GM20431 (cell line): Measurements from ENCODE around the gene FBLN1.
"Not testable (repeated sequence)": the region's sequence is repeated elsewhere in the genome, so short reads cannot be mapped to it uniquely, and the experiment has no call there.

Experiments
- in situ Hi-C: fragments of 300-500 bp; cut with MseI, MboI; formaldehyde crosslinking; loops from one replicate; pipeline ENCODE4 v1.15.0; 2020; ENCODE audit warnings: low sequenced_read_pairs; ENCODE audit not compliant: unreplicated experiment

FBLN1 gene

DNA sequence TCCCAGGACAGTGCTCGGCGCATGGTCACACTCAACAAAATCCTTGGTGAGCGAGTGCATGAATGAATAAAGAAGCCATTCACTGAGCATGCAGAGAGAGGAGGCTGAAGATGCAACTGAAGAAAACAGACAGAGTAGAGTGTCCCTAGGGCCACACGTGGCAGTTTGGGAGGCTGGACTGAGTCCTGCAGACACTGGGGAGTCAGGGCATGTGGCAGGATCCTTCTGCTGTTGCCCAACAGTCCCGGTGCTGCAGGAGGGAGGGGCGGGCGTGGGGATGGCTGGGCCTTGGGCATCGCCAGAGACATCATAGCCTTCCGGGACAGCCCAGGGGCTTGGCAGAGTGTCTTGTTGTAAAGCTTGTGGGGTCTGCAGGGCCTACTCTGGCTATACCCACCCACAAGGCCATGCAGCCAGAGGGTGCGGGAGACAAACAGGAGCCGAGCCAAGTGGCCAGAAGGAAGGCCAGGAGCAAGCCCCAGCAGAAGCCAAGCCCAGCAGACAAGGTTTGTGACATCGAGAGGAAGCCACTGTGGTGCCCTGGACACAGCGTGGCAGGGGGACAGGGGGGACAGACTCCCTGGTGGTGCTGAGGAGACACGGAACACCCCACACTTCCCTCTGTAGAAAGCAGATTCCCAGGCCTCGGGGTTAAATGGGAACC is 26.7 kb upstream of the FBLN1 start:
- in situ Hi-C loops, result no loop called here

GRCh38 chr22:45476814-45477213 is 25.9 kb upstream of the FBLN1 start:
- in situ Hi-C loops, result no loop called here

DNA sequence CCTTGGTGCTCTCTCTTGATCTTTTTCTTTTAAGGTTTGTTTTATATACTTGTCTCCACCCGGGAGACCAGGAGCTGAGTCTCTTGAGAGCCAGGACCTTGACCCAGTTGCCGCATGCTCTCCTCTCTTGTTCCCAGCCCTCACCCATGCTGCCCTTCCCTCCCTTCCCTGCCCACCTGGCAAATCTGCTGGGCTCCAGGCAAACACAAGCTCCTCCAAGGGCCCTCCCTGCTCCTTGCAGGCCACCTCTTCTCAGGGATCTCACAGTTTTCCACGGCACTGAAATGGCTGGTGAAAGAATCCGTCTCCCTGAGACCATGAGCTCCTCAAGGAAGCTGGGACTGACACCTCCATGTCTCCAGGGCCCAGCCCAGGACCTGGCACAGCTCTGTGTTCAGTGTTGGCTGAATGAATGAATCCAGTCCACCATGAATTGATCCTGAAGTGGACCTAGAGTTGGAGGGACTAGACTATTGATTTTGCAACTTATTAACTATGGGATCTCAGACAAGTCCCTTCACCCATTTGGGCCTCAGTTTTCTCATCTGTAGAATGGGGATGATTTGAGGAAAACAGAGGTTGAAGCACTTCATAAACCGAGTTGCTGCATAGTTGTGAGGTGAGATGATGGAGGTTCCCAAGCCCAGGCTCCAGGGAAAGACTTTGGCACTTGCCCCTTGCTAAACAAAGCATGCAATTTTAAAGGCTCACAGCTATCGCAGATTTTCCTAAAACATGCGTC is 25.1 kb upstream of the FBLN1 start:
- in situ Hi-C loops, result no loop called here

DNA sequence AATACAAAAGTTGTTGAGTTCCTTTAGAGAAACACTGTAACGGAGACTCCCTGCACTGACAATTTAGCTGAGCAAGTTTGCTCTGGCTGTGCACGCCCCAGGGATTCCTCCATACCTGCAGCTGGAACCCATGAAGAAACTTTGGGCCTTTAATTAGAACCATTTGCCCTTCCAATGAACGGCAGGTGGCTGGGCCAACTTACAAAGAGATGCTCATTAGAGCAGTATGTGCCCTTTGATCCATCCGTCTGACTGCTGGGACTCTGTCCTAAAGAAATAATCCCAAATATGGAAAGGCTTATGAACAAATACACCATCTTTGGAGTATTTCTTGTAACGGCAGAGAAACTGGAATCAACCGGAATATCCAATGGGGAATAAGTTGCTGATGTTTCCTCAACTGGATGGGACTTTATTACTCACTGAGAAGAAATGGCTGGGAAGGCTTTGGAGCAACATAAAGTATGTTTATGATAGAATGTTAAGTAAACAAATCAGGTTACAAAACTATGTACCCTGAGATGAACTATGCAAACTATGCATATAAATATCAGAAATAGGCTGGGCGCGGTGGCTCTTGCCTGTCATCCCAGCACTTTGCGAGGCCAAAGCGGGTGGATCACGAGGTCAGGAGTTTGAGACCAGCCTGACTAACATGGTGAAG is 24.4 kb upstream of the FBLN1 start:
- in situ Hi-C loops, result no loop called here

- in situ Hi-C loops, result no loop called here
Measured at GRCh38 chr22:45480717-45481116, 22.0 kb upstream of the FBLN1 start.

- in situ Hi-C loops, result no loop called here
Measured at GRCh38 chr22:45481661-45482060, 21.0 kb upstream of the FBLN1 start.

GRCh38 chr22:45482169-45482568 is 20.5 kb upstream of the FBLN1 start:
- in situ Hi-C loops, result no loop called here

- in situ Hi-C loops, result no loop called here
Measured at GRCh38 chr22:45483319-45483718, 19.4 kb upstream of the FBLN1 start.

DNA sequence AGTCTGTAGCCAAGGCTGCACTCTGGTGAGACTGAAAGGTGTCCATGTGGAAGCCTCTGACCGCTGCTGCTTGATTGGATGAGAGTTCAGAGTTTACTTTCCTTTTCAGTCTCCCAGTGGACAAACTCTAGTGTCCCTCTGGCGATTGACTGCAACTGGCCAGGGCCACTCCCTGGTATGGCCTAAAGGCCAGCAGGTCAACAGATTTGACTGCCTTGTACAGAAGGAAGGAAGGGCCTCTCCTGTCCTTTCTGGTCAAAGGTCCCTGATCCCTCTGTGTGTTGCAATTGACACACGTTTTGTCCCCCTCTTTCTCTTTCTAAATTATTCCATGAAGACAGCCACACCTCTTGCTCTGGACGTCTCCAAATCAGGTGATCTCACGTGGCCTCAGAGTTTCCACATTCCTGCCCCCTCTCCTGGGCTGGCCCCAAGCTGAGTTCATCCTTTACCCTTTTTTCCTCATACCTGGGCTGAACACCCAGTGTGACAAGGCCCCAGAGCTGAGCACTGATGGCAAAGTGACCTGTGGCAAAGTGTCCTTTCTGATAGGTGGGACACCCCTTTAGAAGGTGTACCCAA is 18.7 kb upstream of the FBLN1 start:
- in situ Hi-C loops, result no loop called here

DNA sequence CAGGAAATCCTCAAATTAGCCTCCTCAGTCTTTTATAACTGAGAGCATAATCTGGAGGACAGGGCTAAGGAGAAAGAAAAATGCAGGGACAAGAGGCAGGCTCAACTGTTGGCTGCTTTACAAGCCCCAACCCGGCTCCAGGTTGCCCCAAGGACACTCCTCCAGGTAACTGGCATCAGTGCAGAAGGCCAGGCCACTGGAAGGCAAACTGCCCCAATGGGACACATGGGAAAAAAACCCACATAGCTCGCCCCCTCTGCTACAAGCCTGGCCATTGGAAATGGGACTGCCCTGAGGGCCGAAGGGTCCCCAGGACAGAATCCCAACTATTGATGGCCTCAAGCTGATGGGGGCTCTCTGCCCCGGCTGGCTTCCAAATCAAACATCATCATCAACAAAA is 17.9 kb upstream of the FBLN1 start:
- in situ Hi-C loops, result no loop called here

DNA sequence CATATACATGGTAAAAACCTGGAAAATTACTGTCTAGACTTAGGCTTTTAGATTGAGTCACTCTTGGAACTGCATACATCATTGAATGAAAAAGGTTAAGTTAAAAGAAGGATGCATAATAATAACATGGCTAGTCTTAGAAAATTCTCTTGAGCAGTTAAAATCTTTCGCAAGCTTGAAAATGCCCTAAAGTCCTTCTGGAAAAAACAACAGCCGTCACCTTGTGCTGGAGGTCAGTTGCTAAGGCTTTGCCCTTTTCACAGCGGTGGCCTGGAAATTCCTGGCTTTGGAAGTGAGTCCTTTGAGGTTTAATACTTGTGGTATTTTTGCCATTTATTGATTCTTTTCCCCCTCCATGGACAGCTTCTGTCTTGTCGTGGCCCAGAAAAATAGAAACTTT is 17.4 kb upstream of the FBLN1 start:
- in situ Hi-C loops, result no loop called here

DNA sequence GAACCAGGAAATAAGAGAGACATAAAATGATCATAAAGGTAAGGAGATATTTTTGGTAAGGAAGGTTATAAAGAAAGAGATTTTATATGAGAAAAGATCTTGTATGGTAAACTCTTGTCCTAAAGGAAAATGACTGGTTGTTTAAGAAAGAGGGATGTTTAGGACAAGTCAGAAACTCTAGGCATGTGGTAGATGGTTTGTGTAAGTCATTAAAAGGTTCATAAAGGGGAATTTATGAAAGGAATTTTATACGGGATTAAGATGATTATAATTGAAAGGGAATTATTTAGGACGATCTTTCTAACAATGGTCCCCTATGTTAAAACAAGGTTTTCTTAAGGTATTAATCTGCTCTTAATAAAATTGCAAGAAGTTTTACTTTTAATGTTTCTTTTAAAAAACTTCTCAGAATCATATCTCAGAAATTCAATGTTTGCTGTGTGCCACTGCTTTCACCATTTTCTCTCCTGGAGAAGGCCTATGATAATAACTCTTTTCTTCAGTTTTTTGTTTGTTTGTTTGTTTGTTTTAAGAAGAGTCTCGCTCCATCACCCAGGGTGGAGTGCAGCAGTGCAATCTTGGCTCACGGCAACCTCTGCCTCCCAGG is 13.8 kb upstream of the FBLN1 start:
- in situ Hi-C loops, result no loop called here

DNA sequence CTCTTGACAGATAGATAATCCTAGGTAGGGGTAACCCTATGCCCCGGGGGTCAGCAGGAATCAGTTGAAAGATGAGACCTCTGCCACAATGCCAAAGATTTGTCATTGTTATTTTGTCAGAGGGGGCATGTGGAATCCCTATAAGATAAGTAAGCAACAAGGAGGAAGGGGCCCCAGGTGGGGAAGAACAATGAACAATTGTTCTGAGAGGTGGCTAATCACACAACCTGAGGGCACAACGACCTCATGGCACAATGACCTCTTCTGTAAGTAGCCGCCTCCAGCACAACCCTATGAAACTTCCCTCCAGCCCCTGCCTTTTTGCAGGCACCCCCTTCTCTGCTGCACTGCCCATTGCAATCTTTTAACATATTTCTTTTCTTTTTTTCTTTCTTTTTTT is 11.8 kb upstream of the FBLN1 start:
- in situ Hi-C loops, result no loop called here

DNA sequence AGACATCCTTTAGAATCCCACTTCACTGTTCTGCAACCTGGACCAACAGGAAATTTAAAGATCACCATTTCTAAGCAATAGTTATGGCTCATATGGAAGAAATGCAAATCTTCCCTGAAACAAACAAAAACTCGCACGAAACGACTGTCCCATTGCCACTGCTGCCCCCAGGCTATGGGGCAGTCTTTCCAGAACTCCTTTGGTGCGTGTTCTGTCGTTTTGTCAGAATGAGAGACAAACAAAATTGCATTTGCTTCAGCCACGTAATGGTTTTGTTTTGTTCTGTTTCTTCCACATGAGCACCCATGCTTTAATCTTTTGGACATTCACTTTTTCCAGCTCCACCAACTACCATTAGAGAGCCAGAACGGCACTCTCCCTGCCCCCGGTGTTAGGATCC is 10.8 kb upstream of the FBLN1 start:
- in situ Hi-C loops, result no loop called here

GRCh38 chr22:45493286-45493771 is 9.4 kb upstream of the FBLN1 start:
- in situ Hi-C loops, result no loop called here

- in situ Hi-C loops, result not testable (repeated sequence)
Measured at GRCh38 chr22:45494306-45494705, 8.4 kb upstream of the FBLN1 start.

DNA sequence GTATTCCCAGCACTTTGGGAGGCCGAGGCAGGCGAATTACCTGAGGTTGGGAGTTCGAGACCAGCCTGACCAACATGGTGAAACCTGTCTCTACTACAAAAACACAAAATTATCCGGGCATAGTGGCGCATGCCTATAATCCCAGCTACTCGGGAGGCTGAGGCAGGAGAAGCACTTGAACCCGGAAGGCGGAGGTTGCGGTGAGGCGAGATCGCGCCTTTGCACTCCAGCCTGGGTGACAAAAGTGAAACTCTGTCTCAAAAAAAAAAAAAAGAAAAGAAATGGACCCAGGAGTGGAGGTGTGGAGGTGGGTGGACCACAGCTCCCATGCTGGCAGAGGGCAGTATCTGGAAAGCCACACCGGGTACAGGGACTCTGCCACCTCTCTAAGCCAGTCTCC is 7.1 kb upstream of the FBLN1 start:
- in situ Hi-C loops, result not testable (repeated sequence)

- in situ Hi-C loops, result no loop called here
Measured at GRCh38 chr22:45496451-45496941, 6.2 kb upstream of the FBLN1 start.

DNA sequence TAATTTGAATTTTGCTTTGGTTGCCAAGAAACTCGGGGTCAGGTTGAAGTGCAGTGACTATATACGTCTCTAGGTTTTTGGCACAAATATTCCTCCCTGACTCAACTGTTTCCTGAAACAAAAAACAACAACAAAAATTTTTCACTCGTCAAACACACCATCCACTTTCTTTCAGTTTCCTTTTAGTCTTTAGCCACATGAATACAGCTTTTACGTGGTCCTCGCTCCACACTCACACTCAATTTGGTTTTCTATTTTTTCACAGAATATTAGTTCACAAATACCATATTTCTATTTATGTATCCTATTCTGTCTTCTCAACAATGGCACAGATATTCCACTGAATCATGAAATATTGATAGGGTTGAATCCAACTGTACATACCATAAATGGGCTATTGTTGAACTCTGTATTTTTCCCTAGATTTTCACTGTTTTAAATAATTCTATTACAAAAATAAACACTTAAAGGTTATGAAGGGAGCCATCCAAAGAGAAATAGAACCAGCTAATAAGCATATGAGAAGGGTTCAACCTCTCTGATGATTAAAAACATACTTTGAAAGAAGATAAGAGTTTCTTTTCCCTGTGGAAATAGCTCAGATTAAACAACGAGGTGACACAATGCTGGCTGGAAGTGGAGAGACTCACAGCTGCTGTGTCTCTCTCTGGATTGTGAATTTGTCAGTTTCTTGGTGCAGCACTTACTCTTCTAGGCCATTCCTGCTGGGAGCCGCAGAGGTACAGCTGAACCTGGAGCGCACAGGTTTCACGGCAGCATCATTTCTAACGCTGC is 5.1 kb upstream of the FBLN1 start:
- in situ Hi-C loops, result no loop called here

DNA sequence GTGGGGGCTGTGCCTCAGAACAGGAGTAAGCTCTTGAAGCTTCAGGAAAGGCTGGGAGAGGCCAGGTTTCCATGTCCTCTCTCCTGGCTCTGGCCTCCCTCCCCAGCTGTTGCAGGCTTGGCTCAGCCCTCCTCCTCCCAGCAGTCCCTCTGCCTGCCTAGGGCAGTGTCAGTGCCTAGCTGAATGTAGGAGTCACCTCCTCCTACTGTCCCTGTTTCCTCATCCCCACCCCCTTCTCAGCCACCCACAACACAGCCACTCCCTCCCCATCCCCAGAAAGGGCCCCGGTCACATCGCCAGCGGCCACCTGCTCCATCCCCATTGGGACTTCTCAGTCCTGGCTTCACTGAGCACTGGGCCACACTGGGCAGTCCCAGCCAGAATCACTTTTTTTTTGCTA is 2.9 kb upstream of the FBLN1 start:
- in situ Hi-C loops, result no loop called here
